Measurements from ENCODE around the gene EIF4EBP2. TPM values are rescaled to one million over a fixed set of nuclear protein-coding genes. Genes with fewer than 3 reads are reported as not detected.

EIF4EBP2 gene
- total and polyA plus RNA-seq, 2 experiments from 2014 or later: 43.1 to 77.1 TPM

- Histone ChIP-seq H3K9me2 (replicated peaks; ENCODE audit: insufficient read depth) (no peaks in the 10 kb centered on the region), H4K20me1 (ENCODE audit: insufficient read depth, poor library complexity, severe bottlenecking) (no peaks in the 10 kb centered on the region)
- TF ChIP-seq EZH2 (IDR thresholded peaks at IDR 0.05; ENCODE audit: borderline replicate concordance) (no peak), EZH2phosphoT487 (IDR thresholded peaks at IDR 0.05; ENCODE audit: low read depth, severe bottlenecking, unreplicated experiment) (no peak), CTCF (IDR thresholded peaks at IDR 0.05; ENCODE audit: poor library complexity) (no peak)
Measured at GRCh38 chr10:70369498-70370018, 34.4 kb upstream of the EIF4EBP2 start.

GRCh38 chr10:70370766-70371165, 33.2 kb upstream of the EIF4EBP2 start:
- Histone ChIP-seq H3K4me3 (no peak overlapping the region), H3K36me3 (replicated peaks; ENCODE audit: insufficient read depth, low read depth) (no peaks in the 10 kb centered on the region), H3K9me2 (replicated peaks; ENCODE audit: insufficient read depth) (no peaks in the 10 kb centered on the region), H3K9me3 (ENCODE audit: low read depth) (no peaks in the 10 kb centered on the region), H3K27ac (no peak overlapping the region), H3K27me3 (no peaks in the 10 kb centered on the region), H3K4me2 (no peak overlapping the region), H4K20me1 (ENCODE audit: insufficient read depth, poor library complexity, severe bottlenecking) (no peaks in the 10 kb centered on the region), H2AFZ (no peak overlapping the region), H3K79me2 (no peaks in the 10 kb centered on the region), H3K4me1 (ENCODE audit: insufficient read depth) (no peaks in the 10 kb centered on the region)
- 91% methylated on average over 2 of the region's 2 CpGs for WGBS (ENCODE audit: low lambda C conversion rate, missing lambda C conversion rate)
- no peak for DNase-seq (ENCODE audit: low spot score)
- TF ChIP-seq CTCF (IDR thresholded peaks at IDR 0.05; ENCODE audit: poor library complexity) (no peak), EZH2phosphoT487 (IDR thresholded peaks at IDR 0.05; ENCODE audit: low read depth, severe bottlenecking, unreplicated experiment) (no peak), EZH2 (IDR thresholded peaks at IDR 0.05; ENCODE audit: borderline replicate concordance) (no peak)

More at GRCh38 chr10:70369498-70370018, 34.4 kb upstream of the EIF4EBP2 start:
- Histone ChIP-seq H3K36me3 (replicated peaks; ENCODE audit: insufficient read depth, low read depth) (no peaks in the 10 kb centered on the region), H3K79me2 (no peaks in the 10 kb centered on the region), H2AFZ (no peak overlapping the region), H3K4me2 (no peak overlapping the region), H3K4me3 (no peak overlapping the region), H3K27me3 (no peaks in the 10 kb centered on the region), H3K27ac (no peak overlapping the region), H3K4me1 (ENCODE audit: insufficient read depth) (no peaks in the 10 kb centered on the region), H3K9me3 (ENCODE audit: low read depth) (no peaks in the 10 kb centered on the region)
- 71% methylated on average over 8 of the region's 8 CpGs for WGBS (ENCODE audit: low lambda C conversion rate, missing lambda C conversion rate)
- no peak for DNase-seq (ENCODE audit: low spot score)

- no peaks in the 10 kb centered on the region for H3K9me2 ChIP-seq (replicated peaks; ENCODE audit: insufficient read depth)
- H3K9me3 ChIP-seq (ENCODE audit: low read depth): no peaks in the 10 kb centered on the region
- H3K4me3 ChIP-seq: no peak overlapping the region
- no peaks in the 10 kb centered on the region for H3K4me1 ChIP-seq (ENCODE audit: insufficient read depth)
- H2AFZ ChIP-seq: no peak overlapping the region
- TF ChIP-seq CTCF (IDR thresholded peaks at IDR 0.05; ENCODE audit: poor library complexity): no peak
- TF ChIP-seq EZH2phosphoT487 (IDR thresholded peaks at IDR 0.05; ENCODE audit: low read depth, severe bottlenecking, unreplicated experiment): no peak
- no peak for TF ChIP-seq EZH2 (IDR thresholded peaks at IDR 0.05; ENCODE audit: borderline replicate concordance)
- no peak overlapping the region for H3K4me2 ChIP-seq
- WGBS (ENCODE audit: low lambda C conversion rate, missing lambda C conversion rate): 36% methylated on average over 5 of the region's 5 CpGs
- DNase-seq (ENCODE audit: low spot score): no peak
- no peaks in the 10 kb centered on the region for H3K27me3 ChIP-seq
- no peaks in the 10 kb centered on the region for H3K36me3 ChIP-seq (replicated peaks; ENCODE audit: insufficient read depth, low read depth)
- H3K79me2 ChIP-seq: no peaks in the 10 kb centered on the region
- no peaks in the 10 kb centered on the region for H4K20me1 ChIP-seq (ENCODE audit: insufficient read depth, poor library complexity, severe bottlenecking)
- H3K27ac ChIP-seq: no peak overlapping the region
Measured at GRCh38 chr10:70371846-70372245, 32.1 kb upstream of the EIF4EBP2 start.
